Body of pancreas (tissue), 4 donors: Measurements from ENCODE around the gene LTK.

Experiments
- CTCF ChIP-seq, 7 experiments: fragments of 450-650 bp in 4 of 7; fragments of 200-600 bp in 3 of 7; sonication (generic) in 3 of 7; IDR thresholded peaks; one replicate each; pipeline ENCODE4 v1.5.1; 2016 to 2019; ENCODE audit warnings: antibody characterized with exemption in 7 of 7
- POLR2A ChIP-seq, 3 donors: fragments of 450-650 bp; IDR thresholded peaks; one replicate each; pipeline ENCODE4 v1.6.1; 2016; ENCODE audit warnings: antibody characterized with exemption in 3 of 3, mild to moderate bottlenecking in 2 of 3

DNA sequence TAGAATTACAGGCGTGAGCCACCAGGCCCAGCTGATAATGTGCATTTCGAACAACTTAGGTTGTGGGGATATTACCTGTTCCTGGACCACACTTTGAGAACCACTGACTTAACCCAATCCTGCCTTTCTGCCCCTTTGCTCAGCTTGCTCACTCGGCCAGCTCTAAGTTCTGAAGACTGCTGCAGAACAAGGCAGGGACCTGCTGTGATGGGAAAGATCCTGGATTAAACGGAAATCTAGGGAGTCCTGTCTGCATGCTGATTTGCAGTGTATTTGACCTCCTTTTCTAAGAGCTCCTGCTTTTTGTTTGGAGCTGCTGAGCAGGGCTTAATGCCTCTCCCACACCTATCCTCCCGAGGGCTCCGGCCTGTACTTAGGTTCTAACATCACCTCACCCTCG, 2.9 kb downstream of the LTK start:
- TF ChIP-seq CTCF (IDR thresholded peaks at IDR 0.05), result no peak
- no peak for TF ChIP-seq POLR2A (IDR thresholded peaks at IDR 0.05)
